Measurements from ENCODE around the gene NUP188. TPM values are rescaled to one million over a fixed set of nuclear protein-coding genes. Genes with fewer than 3 reads are reported as not detected.

The NUP188 gene
- total and polyA plus RNA-seq, 2 donors (not counting 1 experiment from before 2014, with no cell fraction given), result 42.8 to 83.6 TPM

GRCh38 chr9:129007766-129008468, 60.4 kb downstream of the NUP188 start:
- H3K9me3 ChIP-seq (ENCODE audit: control extremely low read depth in 1 of 3, control insufficient read depth in 2 of 3, insufficient read depth in 1 of 3, low read length in 2 of 3), result no peaks in the 10 kb centered on the region
- H3K36me3 ChIP-seq (replicated peaks in 1 of 2; ENCODE audit: control extremely low read depth in 1 of 2, control insufficient read depth in 1 of 2, extremely low read depth in 1 of 2, insufficient read depth in 2 of 2, low read length in 1 of 2), result peaks cover 0 to 65% of the 10 kb centered on the region in 2 experiments
- H3K4me2 ChIP-seq (replicated peaks; ENCODE audit: low read depth, low read length, poor library complexity, severe bottlenecking), result no peak overlapping the region
- TF ChIP-seq CTCF (IDR thresholded peaks at IDR 0.05), result no peak
- TF ChIP-seq EZH2 (IDR thresholded peaks at IDR 0.05; ENCODE audit: borderline replicate concordance, insufficient read depth, low read depth, low read length, poor library complexity, severe bottlenecking), result no peak
- H2AFZ ChIP-seq (ENCODE audit: insufficient read depth, low read depth, low read length, poor library complexity, severe bottlenecking), result no peak overlapping the region
- no peaks in the 10 kb centered on the region for H4K20me1 ChIP-seq (ENCODE audit: control insufficient read depth, insufficient read depth, low read length, poor library complexity, severe bottlenecking)
- DNase-seq (peak; percentile 6), ATAC-seq (ENCODE audit: low read depth) (no peak)
- ChIA-PET CTCF (interaction anchor here (0.6 to 1.6 kb wide), 4 partner anchors 13 to 190 kb away, joined by 3 to 5 read pairs (median 4); partner anchors contain the start of gene ENDOG), POLR2A (interaction anchor here (0.7 kb wide), 1 partner anchor 467 kb away, joined by 6 read pairs; no protein-coding TSS in a partner anchor)
- Mint-ChIP-seq H3K4me1 (no peaks in the 10 kb centered on the region), H3K27ac (no peak overlapping the region), H3K9me3 (ENCODE audit: insufficient read depth) (no peaks in the 10 kb centered on the region), H3K4me3 (no peak overlapping the region), H3K27me3 (no peaks in the 10 kb centered on the region)
- no peaks in the 10 kb centered on the region for H3K27me3 ChIP-seq (replicated peaks in 1 of 4; ENCODE audit: control extremely low read depth in 1 of 4, control insufficient read depth in 3 of 4, insufficient read depth in 4 of 4, low read length in 3 of 4)
- H3K79me2 ChIP-seq (ENCODE audit: control insufficient read depth, insufficient read depth, low read length), result no peaks in the 10 kb centered on the region
- no peak overlapping the region for H3K9ac ChIP-seq (ENCODE audit: low read length)
- H3K27ac ChIP-seq (ENCODE audit: low read length in 2 of 2), result no peak overlapping the region
- no peaks in the 10 kb centered on the region for H3K4me1 ChIP-seq (ENCODE audit: control insufficient read depth in 2 of 2, insufficient read depth in 2 of 2, low read length in 2 of 2)
- H3K4me3 ChIP-seq (ENCODE audit: control extremely low read depth in 1 of 5, extremely low read depth in 1 of 5, insufficient read depth in 1 of 5, low read depth in 2 of 5, low read length in 4 of 5), result no peak overlapping the region
- intact Hi-C loops (cut with micrococcal nuclease), result no loop called here
- WGBS (ENCODE audit: insufficient coverage), result 96% methylated on average over 13 of the region's 18 CpGs

- no peaks in the 10 kb centered on the region for H4K20me1 ChIP-seq (ENCODE audit: control insufficient read depth, insufficient read depth, low read length, poor library complexity, severe bottlenecking)
- ATAC-seq (ENCODE audit: low read depth) (no peak), DNase-seq (peak; percentile 8)
- H2AFZ ChIP-seq (ENCODE audit: insufficient read depth, low read depth, low read length, poor library complexity, severe bottlenecking), result no peak overlapping the region
- peaks cover 0 to 65% of the 10 kb centered on the region in 2 experiments for H3K36me3 ChIP-seq (replicated peaks in 1 of 2; ENCODE audit: control extremely low read depth in 1 of 2, control insufficient read depth in 1 of 2, extremely low read depth in 1 of 2, insufficient read depth in 2 of 2, low read length in 1 of 2)
- Mint-ChIP-seq H3K27me3 (no peaks in the 10 kb centered on the region), H3K4me3 (no peak overlapping the region), H3K27ac (no peak overlapping the region), H3K4me1 (no peaks in the 10 kb centered on the region), H3K9me3 (ENCODE audit: insufficient read depth) (no peaks in the 10 kb centered on the region)
- WGBS (ENCODE audit: insufficient coverage), result 100% methylated on average over 6 of the region's 6 CpGs
- H3K9me3 ChIP-seq (ENCODE audit: control extremely low read depth in 1 of 3, control insufficient read depth in 2 of 3, insufficient read depth in 1 of 3, low read length in 2 of 3), result no peaks in the 10 kb centered on the region
- intact Hi-C loops (cut with micrococcal nuclease), result no loop called here
- CTCF ChIA-PET, result interaction anchor here (0.6 to 1.6 kb wide), 4 partner anchors 56 to 190 kb away, joined by 3 to 4 read pairs (median 3); partner anchors contain the start of gene ENDOG
- H3K27me3 ChIP-seq (replicated peaks in 1 of 4; ENCODE audit: control extremely low read depth in 1 of 4, control insufficient read depth in 3 of 4, insufficient read depth in 4 of 4, low read length in 3 of 4), result no peaks in the 10 kb centered on the region
- H3K9ac ChIP-seq (ENCODE audit: low read length), result no peak overlapping the region
- H3K4me1 ChIP-seq (ENCODE audit: control insufficient read depth in 2 of 2, insufficient read depth in 2 of 2, low read length in 2 of 2), result no peaks in the 10 kb centered on the region
- no peak overlapping the region for H3K4me3 ChIP-seq (ENCODE audit: control extremely low read depth in 1 of 5, extremely low read depth in 1 of 5, insufficient read depth in 1 of 5, low read depth in 2 of 5, low read length in 4 of 5)
- POLR2A ChIA-PET, result no interaction called here
- no peak overlapping the region for H3K4me2 ChIP-seq (replicated peaks; ENCODE audit: low read depth, low read length, poor library complexity, severe bottlenecking)
- TF ChIP-seq CTCF (IDR thresholded peaks at IDR 0.05), result no peak
- no peak for TF ChIP-seq EZH2 (IDR thresholded peaks at IDR 0.05; ENCODE audit: borderline replicate concordance, insufficient read depth, low read depth, low read length, poor library complexity, severe bottlenecking)
- H3K27ac ChIP-seq (ENCODE audit: low read length in 2 of 2), result no peak overlapping the region
- no peaks in the 10 kb centered on the region for H3K79me2 ChIP-seq (ENCODE audit: control insufficient read depth, insufficient read depth, low read length)
Observed at GRCh38 chr9:129008469-129008965, 61.0 kb downstream of the NUP188 start.

All from B cell (primary cell).